Left renal pelvis (tissue), 4 donors: Measurements from ENCODE around the gene APH1B. TPM values are rescaled to one million over a fixed set of nuclear protein-coding genes. Genes with fewer than 3 reads are reported as not detected.
"Not testable (repeated sequence)": the region's sequence is repeated elsewhere in the genome, so short reads cannot be mapped to it uniquely, and the experiment has no call there.

Source experiments
- DNase-seq, 4 donors: peaks; one replicate each; pipeline ENCODE4 v3.0.0-alpha.2; 2013; ENCODE audit warnings: low read depth in 4 of 4, low spot score in 3 of 4
- polyA plus RNA-seq, 4 donors: library from polyadenylated mRNA; unstranded; fragments of 120-200 nt; gene quantifications; one replicate each; pipeline ENCODE4 v1.2.1, GENCODE V29; 2013; ENCODE audit not compliant: insufficient read length in 4 of 4

APH1B gene
- polyA plus RNA-seq, 4 donors: 10.0 to 21.0 (median 18.5) TPM

DNA sequence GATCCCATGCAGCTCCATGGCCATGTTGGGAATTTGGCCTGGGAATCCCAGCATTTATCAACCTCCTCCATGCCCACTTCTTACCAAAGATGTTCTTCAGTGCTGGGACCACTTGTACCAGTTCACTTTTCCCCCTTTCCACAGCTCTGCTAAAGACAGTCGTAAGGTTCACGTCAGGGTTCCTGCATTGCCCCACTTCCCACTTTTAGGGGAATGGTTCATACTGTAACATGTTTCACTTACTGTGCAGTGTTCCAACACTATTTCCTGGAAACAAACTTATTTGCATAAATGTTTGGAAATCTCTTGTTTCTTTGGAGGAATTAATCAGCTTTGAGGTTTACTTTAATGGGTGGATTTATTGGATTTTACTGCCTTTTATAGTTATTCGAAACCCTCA, 17.0 kb downstream of the APH1B start:
- no peak for DNase-seq

DNA sequence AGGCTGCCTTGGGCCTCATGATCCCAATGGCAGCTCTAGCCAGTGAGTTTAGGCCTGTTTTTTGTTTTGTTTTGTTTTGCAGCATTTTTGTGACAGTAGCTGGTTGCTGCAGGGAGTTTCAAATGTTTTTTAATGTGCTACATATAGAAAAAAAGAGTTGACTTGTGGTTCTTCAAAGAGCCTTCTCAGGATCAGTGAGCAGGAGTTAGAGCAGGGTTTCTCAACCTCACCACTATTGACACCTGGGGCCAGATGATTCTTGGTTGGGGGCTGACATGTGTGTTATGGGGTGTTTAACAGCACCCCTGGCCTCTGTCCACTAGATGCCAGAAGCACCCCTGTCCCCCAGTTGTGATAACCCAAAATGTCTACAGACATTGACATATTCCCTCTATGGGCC, 17.9 kb downstream of the APH1B start:
- DNase-seq: no peak

DNA sequence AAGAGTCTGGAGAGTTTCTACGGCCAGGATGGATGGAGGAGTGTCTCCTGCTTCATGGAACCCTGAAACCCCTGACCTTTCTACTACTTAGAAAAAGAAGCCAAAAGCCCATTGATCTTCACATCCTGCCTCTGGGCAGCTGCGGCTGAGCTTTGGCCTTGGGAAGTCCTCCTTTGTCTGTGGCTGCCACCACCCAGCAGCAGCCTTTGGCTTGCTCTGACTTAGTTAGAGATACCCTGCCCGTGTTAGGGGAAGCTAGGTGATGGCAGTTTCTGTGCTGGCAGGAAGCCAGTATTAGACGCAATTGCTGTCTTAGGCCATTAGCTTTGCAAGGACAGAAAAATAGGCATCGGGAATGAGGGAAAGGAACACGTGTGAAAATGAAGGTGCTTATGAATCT, 18.8 kb downstream of the APH1B start:
- no peak for DNase-seq

DNA sequence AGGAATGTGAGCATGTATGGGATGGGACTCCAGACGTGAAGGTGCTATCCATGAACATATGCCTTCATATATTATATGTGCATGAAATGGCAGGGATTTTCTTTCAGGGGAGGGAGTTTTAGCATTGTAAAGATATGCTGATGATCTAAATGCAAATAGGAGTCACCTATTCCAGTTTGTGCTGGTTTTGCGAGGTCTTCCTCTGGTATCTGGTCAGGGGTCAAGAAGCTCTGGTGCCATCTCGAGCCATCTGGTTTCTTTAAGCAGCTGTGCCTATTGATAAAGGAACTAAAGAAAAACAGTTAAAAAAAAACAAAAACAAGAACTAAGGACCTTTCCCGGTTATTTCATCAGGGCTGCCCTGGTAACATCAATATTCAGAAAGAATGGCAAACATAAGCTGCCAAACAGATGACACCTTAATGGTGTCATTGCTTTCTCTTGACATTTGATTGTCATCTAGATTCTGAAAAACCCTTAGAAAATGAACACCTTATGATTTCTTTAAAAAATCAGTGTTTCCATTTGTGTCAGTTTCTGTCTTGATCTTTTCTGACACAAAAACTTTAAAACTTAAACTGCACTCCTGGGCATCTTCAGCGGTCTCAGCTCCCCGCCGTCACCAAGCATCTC, 22.7 kb downstream of the APH1B start:
- DNase-seq: no peak

DNA sequence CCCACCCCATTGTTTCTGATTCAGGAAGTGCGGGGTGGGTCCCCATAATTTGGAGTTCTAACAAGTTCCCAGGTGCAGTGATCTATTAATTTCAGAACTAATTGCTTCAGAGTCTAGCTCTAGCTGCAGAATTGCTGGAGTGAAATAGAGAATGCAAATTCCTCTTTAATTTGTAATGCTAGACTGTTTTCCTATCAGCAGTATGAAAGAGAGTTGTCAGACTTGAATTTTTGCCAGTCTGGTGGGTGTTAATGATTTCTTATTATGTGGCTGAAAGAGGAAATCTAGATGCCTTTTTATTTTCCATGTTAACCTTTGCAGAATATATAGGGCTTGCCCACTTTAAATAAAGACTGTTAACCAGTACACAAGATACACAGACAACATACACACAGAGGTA, 23.7 kb downstream of the APH1B start:
- DNase-seq: no peak

DNA sequence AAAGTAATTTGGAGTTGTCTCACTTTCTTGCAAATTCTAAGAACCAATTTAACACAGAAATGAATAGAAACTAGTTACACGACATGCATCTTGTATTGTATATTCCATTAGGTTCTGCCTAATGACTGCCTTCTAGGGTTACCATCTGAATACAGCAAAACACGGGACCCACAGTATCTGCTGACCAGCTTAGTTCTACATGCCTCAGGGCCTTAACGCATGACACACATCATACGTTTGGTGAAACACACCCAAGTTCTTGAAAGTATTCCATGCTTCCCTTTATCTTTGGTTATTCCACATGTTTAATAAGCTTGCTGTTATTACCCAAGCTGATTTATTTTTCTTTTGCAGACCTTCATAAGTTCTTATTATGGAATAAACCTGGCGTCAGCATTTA, 27.9 kb downstream of the APH1B start:
- no peak for DNase-seq

DNA sequence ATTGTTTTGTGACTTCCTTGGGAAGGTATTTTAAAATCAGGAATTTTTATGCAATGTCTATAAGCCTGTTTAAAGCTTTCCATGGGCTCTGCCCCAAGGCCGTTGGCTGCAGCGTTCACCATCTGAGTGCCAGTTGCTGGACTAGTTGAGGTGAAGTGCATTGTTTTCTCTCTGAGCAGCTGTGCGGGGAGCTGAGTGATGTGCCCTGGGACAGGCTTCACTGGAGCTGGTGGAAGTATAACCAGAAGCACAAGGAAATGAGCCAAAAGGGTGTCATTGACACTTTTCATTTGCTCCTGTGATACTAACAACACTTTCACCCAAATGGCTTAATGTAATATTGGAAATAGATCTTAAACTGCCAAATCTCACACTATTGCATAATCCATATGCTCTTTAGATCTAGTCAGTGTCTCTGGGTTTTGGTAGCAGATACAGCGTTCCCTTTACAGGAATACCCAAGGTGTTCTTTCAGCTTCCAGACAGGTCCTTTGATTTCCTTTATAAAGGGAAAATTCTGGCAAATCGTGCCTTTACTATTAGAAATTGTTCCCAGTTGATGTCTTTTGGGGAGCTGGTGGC, 29.2 kb downstream of the APH1B start:
- no peak for DNase-seq

DNA sequence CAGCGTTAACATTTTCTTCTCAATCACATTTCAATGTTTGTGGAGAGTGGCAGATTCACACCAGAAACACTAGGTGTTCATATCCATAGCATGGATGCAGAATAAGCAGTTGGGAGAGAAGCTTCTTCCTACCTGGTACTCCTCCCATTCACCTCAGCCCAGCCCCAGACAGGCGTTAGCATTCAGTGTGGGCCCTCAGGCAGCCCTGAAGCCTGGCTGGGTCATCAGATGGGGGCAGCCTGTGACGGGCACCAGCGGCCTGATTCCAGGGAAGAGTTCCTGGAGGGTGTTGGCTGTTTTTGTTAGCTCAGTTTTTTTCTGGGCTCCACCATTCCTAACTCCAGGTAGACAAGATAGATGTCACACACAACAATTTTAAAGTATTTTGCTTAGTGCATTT, 31.1 kb downstream of the APH1B start:
- no peak for DNase-seq

DNA sequence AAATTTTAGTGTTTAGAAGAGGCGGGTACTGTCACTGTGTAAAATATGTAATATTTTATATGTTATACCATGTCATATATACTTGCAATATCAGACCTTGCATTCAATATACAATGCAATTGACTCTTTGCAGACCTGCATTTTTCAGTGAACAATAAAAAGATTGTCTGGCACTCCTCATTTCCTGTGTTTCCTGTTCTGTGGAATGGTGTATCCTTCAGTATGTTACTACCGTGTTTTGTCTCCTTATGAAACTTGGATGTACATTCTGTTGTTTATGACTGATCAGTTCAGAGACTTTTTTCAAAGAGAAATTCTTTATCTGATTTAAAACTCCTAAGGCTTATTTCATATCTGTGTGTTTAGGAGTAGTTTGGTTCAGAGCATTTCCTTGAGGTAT, 31.5 kb downstream of the APH1B start:
- no peak for DNase-seq

DNA sequence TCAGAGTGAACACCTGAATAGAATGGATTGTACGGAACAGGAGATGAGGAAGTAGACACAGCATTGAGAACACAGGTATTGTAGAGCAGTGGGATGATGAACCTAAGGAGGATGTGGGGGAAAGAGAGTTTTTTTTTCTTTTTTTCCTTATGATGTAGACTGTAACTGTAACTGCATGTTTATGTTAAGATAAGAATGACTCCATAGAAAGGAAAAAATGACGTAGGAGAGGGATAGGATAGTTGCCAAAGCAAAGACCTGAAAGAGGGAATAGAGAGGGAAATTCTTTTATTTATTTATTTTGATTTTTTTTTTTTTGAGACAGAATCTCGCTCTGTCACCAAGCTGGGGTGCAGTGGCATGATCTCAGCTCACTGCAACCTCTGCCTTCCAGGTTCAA, 33.2 kb downstream of the APH1B start:
- no peak for DNase-seq

DNA sequence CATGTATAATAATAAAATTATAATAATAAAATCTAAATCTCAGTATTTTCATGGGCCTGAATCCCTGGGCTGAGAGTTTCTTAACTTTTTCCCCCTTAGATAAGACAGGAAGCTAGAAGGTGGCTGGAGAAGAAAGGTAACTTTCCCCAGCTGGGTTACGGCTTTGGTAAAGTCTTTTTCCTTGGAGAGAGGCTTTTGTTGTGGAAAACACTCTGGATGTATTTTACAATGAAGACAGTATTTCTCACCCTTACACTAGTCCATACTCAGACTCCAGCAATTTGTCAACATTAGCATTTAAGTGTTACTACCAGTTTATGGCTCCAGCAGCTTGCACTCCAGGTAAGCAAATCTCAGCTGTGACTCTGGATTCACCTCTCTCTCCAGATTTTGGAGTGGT, 34.9 kb downstream of the APH1B start:
- no peak for DNase-seq

DNA sequence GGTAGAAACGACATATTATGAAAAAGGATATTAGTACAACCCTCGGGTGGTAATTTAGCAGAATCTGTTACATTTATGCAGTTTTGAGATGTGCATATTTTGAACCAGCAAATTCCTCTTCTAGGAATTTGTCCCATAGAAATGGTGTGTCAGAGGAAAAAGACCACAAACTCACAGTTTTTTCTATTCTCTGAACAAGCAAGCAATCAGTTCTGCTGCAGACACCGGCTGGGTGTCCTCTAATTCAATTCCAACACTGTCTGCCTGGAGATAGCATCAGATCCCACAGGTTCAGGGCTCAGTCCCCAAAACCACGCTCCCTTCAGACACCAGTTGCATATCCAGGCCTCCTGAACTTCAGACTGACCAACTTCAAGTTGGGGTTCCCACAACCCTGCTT, 36.4 kb downstream of the APH1B start:
- no peak for DNase-seq

DNA sequence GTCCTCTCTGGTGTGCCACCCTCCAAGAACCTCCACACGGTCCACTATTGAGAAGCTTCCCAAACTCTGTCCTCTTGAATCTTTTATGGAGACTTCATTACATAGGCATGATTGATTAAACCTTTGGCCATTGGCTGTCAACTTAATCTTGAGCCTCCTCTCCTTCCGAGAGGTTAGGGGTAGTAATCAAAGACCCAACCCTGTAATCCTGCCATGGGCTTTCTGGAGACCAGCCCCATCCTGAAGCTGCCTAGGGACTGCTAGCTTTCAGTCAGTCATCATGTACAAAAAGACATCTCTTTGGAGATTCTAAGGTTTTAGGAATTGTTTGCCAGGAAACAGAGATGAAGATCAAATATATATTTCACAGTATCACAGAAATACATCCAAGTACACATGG, 37.0 kb downstream of the APH1B start:
- no peak for DNase-seq

DNA sequence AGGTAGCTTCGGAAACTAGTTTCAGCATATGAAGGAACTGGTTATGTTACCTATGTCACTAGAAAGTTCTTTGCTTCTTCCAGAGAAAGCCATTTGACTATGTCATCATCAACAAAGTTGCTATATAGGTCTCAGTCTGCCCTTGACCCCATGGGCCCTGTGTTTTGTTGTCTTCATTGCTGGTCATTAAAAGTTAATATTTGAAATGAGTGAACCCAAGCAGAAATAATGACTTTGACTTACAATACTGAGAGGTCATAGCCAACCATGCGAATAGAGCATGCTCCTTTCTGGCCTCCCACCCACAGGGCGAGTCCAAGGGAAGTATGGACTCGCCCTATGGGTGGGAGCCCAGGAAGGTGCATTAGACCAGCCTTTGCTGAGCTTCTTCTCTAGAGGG, 40.9 kb downstream of the APH1B start:
- DNase-seq: peak in 1 of 4 donors; percentile 42

DNA sequence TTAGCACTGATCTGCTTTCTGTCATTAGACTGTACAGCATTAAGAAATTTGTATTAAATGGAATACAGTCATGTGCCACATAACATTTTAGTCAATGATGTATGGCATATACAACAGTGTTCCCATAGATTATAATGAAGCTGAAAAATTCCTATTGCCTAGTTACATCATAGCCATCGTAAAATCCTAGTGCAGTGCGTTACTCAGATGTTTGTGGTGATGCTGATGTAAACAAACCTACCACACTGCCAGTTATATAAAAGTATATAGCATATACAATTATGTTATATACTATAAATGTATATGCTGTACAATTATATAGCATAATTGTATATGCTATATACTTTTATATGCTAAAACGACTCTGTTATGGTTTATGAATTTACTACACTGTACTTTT, 41.7 kb downstream of the APH1B start:
- DNase-seq: no peak

DNA sequence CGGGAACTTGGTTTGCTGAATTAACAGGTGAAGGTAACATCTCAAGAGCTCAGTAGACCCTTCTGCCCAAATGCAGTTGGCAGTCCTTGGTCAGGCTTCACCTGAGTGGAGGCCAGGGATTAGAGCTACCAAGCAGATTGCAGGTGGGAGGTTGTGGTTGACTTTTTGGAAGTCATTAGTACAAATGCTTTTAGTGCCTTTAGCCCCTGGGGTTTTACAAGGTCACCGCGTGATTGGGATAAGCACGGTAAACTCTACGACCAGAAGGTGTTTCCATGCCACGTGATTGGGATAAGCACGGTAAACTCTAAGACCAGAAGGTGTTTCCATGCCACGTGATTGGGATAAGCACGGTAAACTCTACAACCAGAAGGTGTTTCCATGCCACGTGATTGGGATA, 43.0 kb downstream of the APH1B start:
- not testable (repeated sequence) for DNase-seq

DNA sequence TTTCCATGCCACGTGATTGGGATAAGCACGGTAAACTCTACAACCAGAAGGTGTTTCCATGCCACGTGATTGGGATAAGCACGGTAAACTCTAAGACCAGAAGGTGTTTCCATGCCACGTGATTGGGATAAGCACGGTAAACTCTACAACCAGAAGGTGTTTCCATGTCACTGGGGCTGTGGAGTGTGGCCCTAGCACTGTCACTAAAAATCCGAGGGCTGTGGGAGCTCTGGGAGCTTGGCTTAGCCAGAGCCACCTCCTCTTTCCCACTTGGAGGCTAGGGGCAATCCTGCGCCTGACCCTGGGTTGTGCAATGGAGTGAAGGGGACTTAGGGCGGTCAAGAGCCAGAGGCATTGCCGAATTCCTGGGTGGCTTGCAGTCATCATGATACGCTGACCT, 43.6 kb downstream of the APH1B start:
- not testable (repeated sequence) for DNase-seq

DNA sequence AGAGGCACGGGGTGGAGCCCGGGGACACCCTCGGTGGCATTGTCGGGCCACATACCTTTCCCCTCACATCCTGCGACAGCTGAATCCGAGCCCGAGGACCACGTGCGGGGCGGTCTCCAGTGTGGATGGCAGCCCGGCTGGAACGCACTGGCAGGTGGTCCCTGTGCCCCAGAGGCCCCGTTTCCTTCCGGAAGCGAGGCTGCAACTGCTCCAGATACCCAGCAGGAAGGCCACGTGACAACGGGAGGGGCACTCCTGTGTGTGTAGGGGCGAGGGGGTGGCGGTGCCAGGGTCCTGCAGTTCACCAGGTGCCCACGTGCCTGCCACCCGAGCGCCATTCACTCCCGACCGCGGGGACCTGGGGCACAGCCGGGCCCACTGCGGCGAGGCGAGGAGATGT, 44.1 kb downstream of the APH1B start:
- no peak for DNase-seq

DNA sequence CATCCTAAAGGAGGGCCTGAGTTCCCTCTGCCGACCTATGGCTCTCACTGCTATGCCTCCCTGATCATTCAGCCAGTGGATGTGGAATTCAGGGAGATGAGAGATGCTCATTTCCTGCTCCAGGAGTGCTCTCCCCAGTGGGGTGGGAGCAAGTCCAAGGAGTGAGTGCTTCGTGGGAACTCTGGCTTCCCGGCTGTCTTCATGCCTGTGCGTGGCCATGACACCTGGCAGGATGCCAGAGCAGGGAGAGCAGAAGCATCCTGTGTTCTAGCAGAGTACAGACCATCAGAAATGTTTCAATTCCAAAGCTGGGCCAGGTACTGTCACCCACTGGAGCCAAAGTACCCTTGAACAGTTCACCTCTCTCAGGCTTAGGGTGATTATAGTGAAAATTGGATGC, 45.1 kb downstream of the APH1B start:
- DNase-seq: no peak

DNA sequence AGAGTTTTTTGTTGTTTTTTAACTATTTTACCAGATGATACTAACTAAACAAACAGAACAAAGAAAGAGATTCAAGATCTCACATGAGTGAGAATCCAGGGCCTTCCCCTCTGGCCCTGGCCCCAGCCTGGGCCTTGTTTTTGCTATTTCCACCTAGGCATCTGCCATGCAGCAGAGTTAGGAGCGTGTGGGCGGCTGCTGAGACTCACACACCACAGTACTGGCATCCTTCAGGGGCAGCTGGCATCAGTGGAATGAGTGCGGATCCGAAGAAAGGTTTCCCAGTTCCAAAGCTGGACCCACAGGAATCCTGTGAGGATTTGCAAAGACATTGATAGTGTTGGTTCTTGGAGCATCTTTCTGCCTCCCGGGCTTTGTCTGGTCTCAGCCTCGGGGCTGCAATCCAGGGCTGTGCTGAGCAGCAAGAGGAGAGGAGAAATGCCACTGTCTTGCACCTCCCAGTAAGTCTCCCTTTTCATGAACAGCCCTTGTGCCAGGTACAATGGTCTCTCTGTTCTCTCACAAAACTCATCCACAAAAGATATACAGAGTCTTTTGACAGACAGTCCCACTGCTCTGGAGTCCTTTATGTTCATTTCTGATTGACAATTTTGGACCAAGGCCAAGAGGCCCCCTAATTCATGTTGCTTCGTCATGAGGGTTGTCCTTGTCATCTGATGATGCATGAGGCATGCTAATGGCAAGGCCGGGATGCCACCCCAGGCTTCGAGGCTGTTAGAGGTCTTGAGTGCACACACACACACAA, 46.6 kb downstream of the APH1B start:
- DNase-seq: no peak

DNA sequence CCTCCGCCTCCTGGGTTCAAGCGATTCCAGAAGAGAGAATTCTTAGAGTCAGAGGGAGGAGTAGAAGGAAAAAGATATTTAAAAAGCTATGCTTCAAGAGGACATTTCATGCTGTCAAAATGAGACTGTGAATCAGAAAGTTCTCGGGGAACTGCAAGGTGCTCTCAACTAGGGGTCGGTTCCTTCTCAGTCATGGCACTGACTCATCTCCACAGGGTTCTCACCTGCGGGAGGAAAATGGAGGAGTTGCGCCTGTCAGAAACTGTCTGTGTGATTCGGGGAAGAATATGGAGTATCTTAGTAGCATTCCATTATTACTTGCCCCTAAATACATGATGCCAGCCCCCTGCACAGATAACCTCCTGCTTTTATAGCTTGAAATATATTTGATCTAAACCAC, 47.4 kb downstream of the APH1B start:
- no peak for DNase-seq
